WTC11 (cell line): ENCODE results near the gene PIPOX.

Experiments used
- ATF3 ChIP-seq: sonication (generic); formaldehyde crosslinking; conservative IDR thresholded peaks from 2 replicates; pipeline ENCODE4 v1.8.1; 2022; ENCODE audit warnings: mild to moderate bottlenecking, missing genetic modification reagents
- CTCF ChIP-seq: fragments of 200-600 bp; IDR thresholded peaks from 2 replicates; pipeline ENCODE4 v1.8.0; 2022; ENCODE audit warnings: antibody characterized with exemption
- HMGXB4 ChIP-seq: sonication (generic); formaldehyde crosslinking; IDR thresholded peaks from 2 replicates; pipeline ENCODE4 v1.8.1; 2023; ENCODE audit warnings: mild to moderate bottlenecking, moderate library complexity, missing genetic modification reagents
- TCF7 ChIP-seq: sonication (generic); formaldehyde crosslinking; IDR thresholded peaks from 2 replicates; pipeline ENCODE4 v1.8.0; 2022; ENCODE audit warnings: mild to moderate bottlenecking, low read depth, missing genetic modification reagents, moderate library complexity
- ZBTB21 ChIP-seq: sonication (generic); formaldehyde crosslinking; IDR thresholded peaks from 2 replicates; pipeline ENCODE4 v1.8.1; 2023; ENCODE audit warnings: mild to moderate bottlenecking, missing genetic modification reagents, borderline replicate concordance
- ZNF138 ChIP-seq: sonication (generic); formaldehyde crosslinking; conservative IDR thresholded peaks from 2 replicates; pipeline ENCODE4 v1.8.1; 2022; ENCODE audit warnings: mild to moderate bottlenecking, moderate library complexity, missing genetic modification reagents
- TF ChIP-seq, protein P1 (sequence below): fragments of 250-450 bp; sonication (Bioruptor Pico); conservative IDR thresholded peaks from 2 replicates; pipeline ENCODE4 v1.9.0; 2021; ENCODE audit warnings: mild to moderate bottlenecking

- no peak for TF ChIP-seq CTCF
- TF ChIP-seq ZNF138 (CRISPR knock-in tag), result no peak
- TF ChIP-seq, protein P1, sequence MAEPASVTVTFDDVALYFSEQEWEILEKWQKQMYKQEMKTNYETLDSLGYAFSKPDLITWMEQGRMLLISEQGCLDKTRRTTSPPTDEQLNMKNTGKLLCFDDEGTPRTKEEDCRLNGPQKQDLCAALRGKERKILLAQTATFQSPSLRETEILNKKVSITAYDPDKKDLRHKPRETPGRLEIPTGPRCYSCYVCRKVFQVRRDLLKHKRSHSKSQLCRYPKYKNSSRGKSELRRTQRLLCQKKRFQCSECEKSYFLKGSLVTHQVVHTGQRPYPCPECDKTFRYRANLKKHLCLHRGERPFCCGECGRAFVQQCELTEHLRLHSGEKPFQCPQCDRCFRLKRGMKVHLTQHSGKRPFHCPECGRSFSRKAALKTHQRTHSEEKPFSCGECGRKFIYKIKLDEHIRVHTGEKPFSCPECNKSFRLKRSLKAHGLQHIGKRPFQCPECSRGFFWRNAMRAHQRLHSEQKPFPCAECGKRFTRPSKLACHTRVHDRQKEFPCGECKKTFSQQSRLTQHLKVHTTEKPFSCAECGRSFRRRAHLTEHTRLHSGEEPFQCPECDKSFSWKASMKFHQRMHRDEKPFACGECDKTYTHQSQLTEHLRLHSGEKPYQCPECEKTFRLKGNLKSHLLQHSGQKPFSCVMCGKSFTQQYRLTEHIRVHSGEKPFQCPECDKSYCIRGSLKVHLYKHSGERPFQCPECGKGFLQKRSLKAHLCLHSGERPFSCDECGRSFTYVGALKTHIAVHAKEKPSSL, result no peak
- no peak for TF ChIP-seq ATF3 (CRISPR knock-in tag)
- no peak for TF ChIP-seq HMGXB4 (CRISPR knock-in tag)
- no peak for TF ChIP-seq ZBTB21 (CRISPR knock-in tag)
- TF ChIP-seq TCF7 (CRISPR knock-in tag), result no peak
Observed at GRCh38 chr17:29074488-29074887, 31.5 kb downstream of the PIPOX start.
